HCT116 (cell line): ENCODE measurements around the gene DYNC1I1. TPM values are rescaled to one million over a fixed set of nuclear protein-coding genes. Genes with fewer than 3 reads are reported as not detected.

Experiments used
- ATAC-seq: fragments of 200-7000 bp; cut with Tn5 transposase; 2 replicates; pipeline ENCODE4 v1.9.1; 2020; ENCODE audit warnings: mild to moderate bottlenecking, moderate library complexity
- BruUV-seq: library from RNA; stranded (reverse); fragments of 400-500 nt; replicated peaks from 2 replicates; lab custom pipeline; 2021; lab: Mats Ljungman, UMichigan
- CTCF ChIA-PET: fragments of 300-600 bp; sonication (Branson Sonifier 250); formaldehyde crosslinking; loops from one replicate; lab custom pipeline; 2021; ENCODE audit warnings: antibody characterized with exemption; lab: Charles Lee
- POLR2A ChIA-PET: fragments of 300-600, 350-600 bp; sonication (Branson Sonifier 250); formaldehyde crosslinking; loops from one replicate; lab custom pipeline; 2021; ENCODE audit warnings: antibody characterized with exemption; lab: Charles Lee
- RAD21 ChIA-PET, 2 experiments: fragments of 300-600 bp; sonication (Branson Sonifier 250); formaldehyde crosslinking; loops; one replicate each; lab custom pipeline; 2023; ENCODE audit warnings: low total read pairs in 2 of 2; ENCODE audit not compliant: uncharacterized antibody in 2 of 2, unreplicated experiment in 2 of 2, low non-redundant PET in 1 of 2; lab: Charles Lee
- DNase-seq: peaks from one replicate; pipeline ENCODE4 v3.0.0-alpha.2; 2010; ENCODE audit warnings: low read depth, low spot score
- H2AFZ ChIP-seq: fragments of 200-600 bp; shearing (Covaris generic), sonication (generic); 2 replicates; pipeline ENCODE4 v1.6.1; 2017; ENCODE audit warnings: low read depth, mixed run types, mixed read lengths, antibody characterized with exemption, low read length; ENCODE audit not compliant: poor library complexity, severe bottlenecking
- H3K27ac ChIP-seq: 2 replicates; pipeline ENCODE4 v1.5.1; 2012; ENCODE audit warnings: low read depth, low read length
- H3K27me3 ChIP-seq: fragments of 200-600 bp; sonication (generic); 2 replicates; pipeline ENCODE4 v1.6.1; 2016; ENCODE audit warnings: mixed run types, low read length, mixed read lengths; ENCODE audit not compliant: insufficient read depth
- H3K36me3 ChIP-seq, 2 experiments: fragments of 200-500 bp in 1 of 2; fragments of 200-600 bp in 1 of 2; sonication (Bioruptor generic) in 1 of 2; sonication (generic) in 1 of 2; 2 replicates each; pipeline versions ENCODE4 v1.5.1 to v1.6.1; 2014 to 2016; ENCODE audit warnings: low read length in 2 of 2, inconsistent platforms in 1 of 2, mixed read lengths in 1 of 2, mixed run types in 1 of 2; ENCODE audit not compliant: insufficient read depth in 2 of 2, control insufficient read depth in 1 of 2
- H3K4me1 ChIP-seq, 2 experiments: fragments of 200-600 bp in 1 of 2; sonication (generic) in 1 of 2; 2 replicates each; pipeline versions ENCODE4 v1.5.1 to v1.6.1; 2012 to 2017; ENCODE audit warnings: low read length in 2 of 2, inconsistent platforms in 1 of 2, mild to moderate bottlenecking in 1 of 2, mixed read lengths in 1 of 2, mixed run types in 1 of 2, moderate library complexity in 1 of 2; ENCODE audit not compliant: insufficient read depth in 2 of 2, control insufficient read depth in 1 of 2
- H3K4me2 ChIP-seq: fragments of 200-600 bp; sonication (generic); 2 replicates; pipeline ENCODE4 v1.6.1; 2017; ENCODE audit warnings: mixed run types, low read length, mixed read lengths
- H3K4me3 ChIP-seq, 2 experiments: fragments of 200-600 bp in 1 of 2; sonication (generic) in 1 of 2; replicated peaks in 1 of 2; 2 replicates each; pipeline ENCODE4 v1.5.1; 2011 to 2016; ENCODE audit warnings: low read length in 2 of 2, control low read depth in 1 of 2, low read depth in 1 of 2, mild to moderate bottlenecking in 1 of 2, mixed read lengths in 1 of 2, mixed run types in 1 of 2
- H3K79me2 ChIP-seq: fragments of 200-600 bp; sonication (generic); 2 replicates; pipeline ENCODE4 v1.6.1; 2017; ENCODE audit warnings: mild to moderate bottlenecking, mixed run types, low read length, moderate library complexity, mixed read lengths; ENCODE audit not compliant: insufficient read depth
- H3K9ac ChIP-seq: fragments of 200-600 bp; sonication (generic); 2 replicates; pipeline ENCODE4 v1.6.1; 2016; ENCODE audit warnings: low read length, mixed read lengths
- H3K9me2 ChIP-seq: fragments of 200-600 bp; sonication (generic), shearing (Covaris generic); 2 replicates; pipeline ENCODE4 v1.6.1; 2017; ENCODE audit warnings: mixed run types, mild to moderate bottlenecking, moderate library complexity; ENCODE audit not compliant: insufficient read depth
- H3K9me3 ChIP-seq, 2 experiments: fragments of 200-500 bp in 1 of 2; fragments of 200-600 bp in 1 of 2; sonication (Bioruptor generic) in 1 of 2; sonication (generic) in 1 of 2; 2 replicates each; pipeline ENCODE4 v1.6.1; 2014 to 2017; ENCODE audit warnings: low read length in 2 of 2, mixed read lengths in 2 of 2, inconsistent platforms in 1 of 2, low read depth in 1 of 2, mild to moderate bottlenecking in 1 of 2, mixed run types in 1 of 2, moderate library complexity in 1 of 2; ENCODE audit not compliant: control insufficient read depth in 1 of 2, insufficient read depth in 1 of 2
- H4K20me1 ChIP-seq: fragments of 200-600 bp; sonication (generic), shearing (Covaris generic); 2 replicates; pipeline ENCODE4 v1.6.1; 2017; ENCODE audit warnings: mixed run types, mild to moderate bottlenecking, moderate library complexity; ENCODE audit not compliant: insufficient read depth
- CTCF ChIP-seq, 3 experiments: fragments of 200-600 bp in 1 of 3; sonication (generic) in 1 of 3; IDR thresholded peaks in 2 of 3; conservative IDR thresholded peaks in 1 of 3; 2 replicates each; pipeline ENCODE4 v1.5.1; 2012 to 2017; ENCODE audit warnings: low read depth in 2 of 3, low read length in 2 of 3, antibody characterized with exemption in 1 of 3, borderline replicate concordance in 1 of 3, control low read depth in 1 of 3, mild to moderate bottlenecking in 1 of 3, mixed read lengths in 1 of 3, mixed run types in 1 of 3, moderate library complexity in 1 of 3; ENCODE audit not compliant: insufficient read depth in 1 of 3
- ELF1 ChIP-seq: IDR thresholded peaks from 2 replicates; pipeline ENCODE4 v1.6.1; 2012; ENCODE audit warnings: low read depth, borderline replicate concordance
- EZH2 ChIP-seq: fragments of 200-600 bp; sonication (generic); IDR thresholded peaks from 2 replicates; pipeline ENCODE4 v1.6.1; 2017; ENCODE audit warnings: antibody characterized with exemption, mixed run types
- REST ChIP-seq: IDR thresholded peaks from 2 replicates; pipeline ENCODE4 v1.6.1; 2012; ENCODE audit warnings: low read depth
- intact Hi-C: fragments of 100-400 bp; cut with micrococcal nuclease; formaldehyde crosslinking; loops from 2 replicates; pipeline ENCODE4 v1.10.0; 2022
- total RNA-seq: library from RNA; stranded (reverse); gene quantifications from one replicate; pipeline ENCODE4 v1.2.1, GENCODE V29; 2021; ENCODE audit not compliant: unreplicated experiment

The DYNC1I1 gene
- total RNA-seq, 1 experiment from 2014 or later = not detected

GRCh38 chr7:95901006-95901405 is 128.7 kb downstream of the DYNC1I1 start:
- no peaks in the 10 kb centered on the region for H3K9me3 ChIP-seq
- TF ChIP-seq REST (no peak), CTCF (IDR thresholded peaks at IDR 0.05 in 2 of 3, conservative IDR thresholded peaks at IDR 0.05 in 1 of 3; ENCODE audit: borderline replicate concordance in 1 of 3, insufficient read depth in 1 of 3, low read depth in 2 of 3, low read length in 2 of 3) (no peak), EZH2 (no peak), ELF1 (no peak)
- ATAC-seq (no peak), DNase-seq (no peak)
- CTCF ChIA-PET = no interaction called here
- no peaks in the 10 kb centered on the region for H3K79me2 ChIP-seq
- H3K27me3 ChIP-seq = peaks cover 51% of the 10 kb centered on the region
- no peak overlapping the region for H3K4me2 ChIP-seq
- no peaks in the 10 kb centered on the region for H3K4me1 ChIP-seq
- RAD21 ChIA-PET = no interaction called here
- no peaks in the 10 kb centered on the region for H3K9me2 ChIP-seq
- no TSS peak for BruUV-seq
- no peaks in the 10 kb centered on the region for H4K20me1 ChIP-seq
- no peaks in the 10 kb centered on the region for H3K36me3 ChIP-seq
- intact Hi-C loops = no loop called here
- H3K4me3 ChIP-seq = no peak overlapping the region
- no peak overlapping the region for H3K9ac ChIP-seq
- no peak overlapping the region for H3K27ac ChIP-seq
- POLR2A ChIA-PET = no interaction called here
- H2AFZ ChIP-seq = no peak overlapping the region
